K562 (cell line): ENCODE results near the gene AICDA.

ENCODE experiments used
- FOXK1 ChIP-seq: sonication (generic); formaldehyde crosslinking; IDR thresholded peaks from 2 replicates; pipeline ENCODE4 v1.8.0; 2022; ENCODE audit warnings: missing genetic modification reagents, mild to moderate bottlenecking, borderline replicate concordance
- RBBP5 ChIP-seq: fragments of 200-600 bp; sonication (generic); IDR thresholded peaks from 2 replicates; pipeline ENCODE4 v1.6.1; 2012; ENCODE audit warnings: borderline replicate concordance, mild to moderate bottlenecking, low read length, control low read depth, inconsistent platforms; ENCODE audit not compliant: insufficient read depth, poor library complexity, severe bottlenecking
- SNRNP70 ChIP-seq: fragments of 200-400 bp; formaldehyde crosslinking; optimal IDR thresholded peaks from 2 replicates; pipeline ENCODE3; 2017; ENCODE audit warnings: low read depth, low read length
- TARDBP ChIP-seq: fragments of 450-650 bp; IDR thresholded peaks from 2 replicates; pipeline ENCODE4 v1.6.1; 2016
- TCF7L2 ChIP-seq: fragments of 150-350 bp; IDR thresholded peaks from 2 replicates; pipeline ENCODE4 v1.6.1; 2016; ENCODE audit warnings: low read depth, mild to moderate bottlenecking, low read length, moderate library complexity
- ZNF589 ChIP-seq: fragments of 200-800 bp; sonication (Bioruptor generic); IDR thresholded peaks from 2 replicates; pipeline ENCODE4 v1.6.1; 2016; ENCODE audit warnings: low read depth, missing genetic modification characterization, missing compliant biosample characterization
- TF ChIP-seq, protein P1 (sequence below): fragments of 250-450 bp; sonication (Bioruptor Pico); IDR thresholded peaks from 2 replicates; pipeline ENCODE4 v1.5.0; 2022; ENCODE audit warnings: mild to moderate bottlenecking

DNA sequence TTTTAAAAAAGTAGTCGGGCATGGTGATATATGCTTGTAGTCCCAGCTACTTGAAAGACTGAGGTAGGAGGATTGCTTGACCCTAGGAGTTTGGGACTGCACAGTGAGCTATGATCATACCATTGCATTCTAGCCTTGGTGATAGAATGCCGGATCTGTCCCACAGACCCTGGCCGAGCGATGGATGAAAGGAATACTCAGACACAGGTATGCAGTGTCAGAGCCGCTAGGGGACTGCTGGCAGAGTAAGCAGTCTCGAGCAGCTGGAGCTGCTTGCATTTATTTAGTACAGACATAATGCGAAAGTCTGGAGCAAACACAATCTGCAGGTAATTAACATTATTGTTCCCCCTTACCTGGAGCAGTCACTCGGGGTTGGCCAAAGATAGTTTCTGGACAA is 18.6 kb downstream of the AICDA start:
- TF ChIP-seq SNRNP70: no peak
- TF ChIP-seq FOXK1 (CRISPR knock-in tag): no peak
- no peak for TF ChIP-seq RBBP5
- TF ChIP-seq TCF7L2: no peak
- no peak for TF ChIP-seq ZNF589
- no peak for TF ChIP-seq TARDBP
- TF ChIP-seq, protein P1, sequence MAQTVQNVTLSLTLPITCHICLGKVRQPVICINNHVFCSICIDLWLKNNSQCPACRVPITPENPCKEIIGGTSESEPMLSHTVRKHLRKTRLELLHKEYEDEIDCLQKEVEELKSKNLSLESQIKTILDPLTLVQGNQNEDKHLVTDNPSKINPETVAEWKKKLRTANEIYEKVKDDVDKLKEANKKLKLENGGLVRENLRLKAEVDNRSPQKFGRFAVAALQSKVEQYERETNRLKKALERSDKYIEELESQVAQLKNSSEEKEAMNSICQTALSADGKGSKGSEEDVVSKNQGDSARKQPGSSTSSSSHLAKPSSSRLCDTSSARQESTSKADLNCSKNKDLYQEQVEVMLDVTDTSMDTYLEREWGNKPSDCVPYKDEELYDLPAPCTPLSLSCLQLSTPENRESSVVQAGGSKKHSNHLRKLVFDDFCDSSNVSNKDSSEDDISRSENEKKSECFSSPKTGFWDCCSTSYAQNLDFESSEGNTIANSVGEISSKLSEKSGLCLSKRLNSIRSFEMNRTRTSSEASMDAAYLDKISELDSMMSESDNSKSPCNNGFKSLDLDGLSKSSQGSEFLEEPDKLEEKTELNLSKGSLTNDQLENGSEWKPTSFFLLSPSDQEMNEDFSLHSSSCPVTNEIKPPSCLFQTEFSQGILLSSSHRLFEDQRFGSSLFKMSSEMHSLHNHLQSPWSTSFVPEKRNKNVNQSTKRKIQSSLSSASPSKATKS: no peak
